ENCODE results near the gene CXCR4.

GRCh38 chr2:136101042-136101441 is 16.9 kb downstream of the CXCR4 start:
- TF ChIP-seq ZNF565 (CRISPR knock-in tag; conservative IDR thresholded peaks at IDR 0.05; ENCODE audit: low read depth) (no peak), TOX (CRISPR knock-in tag; IDR thresholded peaks at IDR 0.05; ENCODE audit: borderline replicate concordance) (no peak), ZFP3 (CRISPR knock-in tag; IDR thresholded peaks at IDR 0.05) (no peak), ZNF70 (CRISPR knock-in tag; IDR thresholded peaks at IDR 0.05) (no peak), TCF4 (CRISPR knock-in tag; IDR thresholded peaks at IDR 0.05; ENCODE audit: borderline replicate concordance) (no peak), PATZ1 (CRISPR knock-in tag; IDR thresholded peaks at IDR 0.05; ENCODE audit: borderline replicate concordance) (no peak), PPARA (CRISPR knock-in tag; IDR thresholded peaks at IDR 0.05; ENCODE audit: borderline replicate concordance) (no peak), RARB (CRISPR knock-in tag; IDR thresholded peaks at IDR 0.05) (no peak), BACH2 (CRISPR knock-in tag; IDR thresholded peaks at IDR 0.05; ENCODE audit: borderline replicate concordance) (no peak), CSRNP3 (CRISPR knock-in tag; IDR thresholded peaks at IDR 0.05) (no peak), ARNTL (CRISPR knock-in tag; IDR thresholded peaks at IDR 0.05; ENCODE audit: borderline replicate concordance, low read depth) (no peak), ZNF8 (CRISPR knock-in tag; IDR thresholded peaks at IDR 0.05) (no peak), ZFP30 (CRISPR knock-in tag; IDR thresholded peaks at IDR 0.05) (no peak), SNAI2 (CRISPR knock-in tag; IDR thresholded peaks at IDR 0.05) (no peak)

Data from SK-N-SH treated with all-trans-retinoic acid at 6 μM for 48 hours (cell line).